ENCODE results near the gene TMEM247. TPM values are rescaled to one million over a fixed set of nuclear protein-coding genes. Genes with fewer than 3 reads are reported as not detected.

The TMEM247 gene
- total and polyA plus RNA-seq, 4 donors: not detected

- no peak overlapping the region for H3K4me3 ChIP-seq (ENCODE audit: low read depth in 1 of 3, low read length in 3 of 3)
- no peak overlapping the region for H3K27ac ChIP-seq (ENCODE audit: low read depth in 1 of 2, low read length in 2 of 2)
- WGBS: 91% methylated on average over 3 of the region's 3 CpGs
- no peak for DNase-seq (ENCODE audit: low spot score)
- no peaks in the 10 kb centered on the region for H3K27me3 ChIP-seq (ENCODE audit: control insufficient read depth in 4 of 4, insufficient read depth in 4 of 4, low read length in 3 of 4)
- TF ChIP-seq HNF4G (IDR thresholded peaks at IDR 0.05) (no peak), NR2F2 (IDR thresholded peaks at IDR 0.05) (no peak), SP1 (IDR thresholded peaks at IDR 0.05) (no peak)
- peaks cover 0 to 2% (median 0%) of the 10 kb centered on the region in 4 donors for H3K4me1 ChIP-seq (ENCODE audit: control insufficient read depth in 4 of 4, insufficient read depth in 4 of 4, low read length in 3 of 4)
- H3K9me3 ChIP-seq (ENCODE audit: control insufficient read depth in 4 of 4, low read length in 3 of 4): no peaks in the 10 kb centered on the region
- no peaks in the 10 kb centered on the region for H3K36me3 ChIP-seq (ENCODE audit: control insufficient read depth in 4 of 4, insufficient read depth in 3 of 4, low read depth in 1 of 4, low read length in 3 of 4)
- no peak overlapping the region for H3K9ac ChIP-seq (ENCODE audit: low read depth in 1 of 2, low read length in 2 of 2)
These were observed 46.3 kb downstream of the TMEM247 start for GRCh38 chr2:46525522-46526155.

- TF ChIP-seq REST (IDR thresholded peaks at IDR 0.05): no peak
- TF ChIP-seq FOXA1 (IDR thresholded peaks at IDR 0.05): no peak
- no peak for TF ChIP-seq RXRA (IDR thresholded peaks at IDR 0.05)
- no peak for TF ChIP-seq FOXA2 (IDR thresholded peaks at IDR 0.05)
- TF ChIP-seq, protein P1, sequence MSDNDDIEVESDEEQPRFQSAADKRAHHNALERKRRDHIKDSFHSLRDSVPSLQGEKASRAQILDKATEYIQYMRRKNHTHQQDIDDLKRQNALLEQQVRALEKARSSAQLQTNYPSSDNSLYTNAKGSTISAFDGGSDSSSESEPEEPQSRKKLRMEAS (IDR thresholded peaks at IDR 0.05): no peak
- no peak for TF ChIP-seq JUND (IDR thresholded peaks at IDR 0.05)
- TF ChIP-seq RAD21 (IDR thresholded peaks at IDR 0.05): no peak
- no peak for TF ChIP-seq ATF3 (IDR thresholded peaks at IDR 0.05)
- TF ChIP-seq YY1 (IDR thresholded peaks at IDR 0.05): no peak
- TF ChIP-seq EGR1 (IDR thresholded peaks at IDR 0.05; ENCODE audit: low read depth in 2 of 2): no peak
- no peak for TF ChIP-seq GABPA (IDR thresholded peaks at IDR 0.05 in 1 of 2, conservative IDR thresholded peaks at IDR 0.05 in 1 of 2)
- TF ChIP-seq TAF1 (conservative IDR thresholded peaks at IDR 0.05): no peak
- TF ChIP-seq, protein P2, sequence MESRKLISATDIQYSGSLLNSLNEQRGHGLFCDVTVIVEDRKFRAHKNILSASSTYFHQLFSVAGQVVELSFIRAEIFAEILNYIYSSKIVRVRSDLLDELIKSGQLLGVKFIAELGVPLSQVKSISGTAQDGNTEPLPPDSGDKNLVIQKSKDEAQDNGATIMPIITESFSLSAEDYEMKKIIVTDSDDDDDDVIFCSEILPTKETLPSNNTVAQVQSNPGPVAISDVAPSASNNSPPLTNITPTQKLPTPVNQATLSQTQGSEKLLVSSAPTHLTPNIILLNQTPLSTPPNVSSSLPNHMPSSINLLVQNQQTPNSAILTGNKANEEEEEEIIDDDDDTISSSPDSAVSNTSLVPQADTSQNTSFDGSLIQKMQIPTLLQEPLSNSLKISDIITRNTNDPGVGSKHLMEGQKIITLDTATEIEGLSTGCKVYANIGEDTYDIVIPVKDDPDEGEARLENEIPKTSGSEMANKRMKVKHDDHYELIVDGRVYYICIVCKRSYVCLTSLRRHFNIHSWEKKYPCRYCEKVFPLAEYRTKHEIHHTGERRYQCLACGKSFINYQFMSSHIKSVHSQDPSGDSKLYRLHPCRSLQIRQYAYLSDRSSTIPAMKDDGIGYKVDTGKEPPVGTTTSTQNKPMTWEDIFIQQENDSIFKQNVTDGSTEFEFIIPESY (IDR thresholded peaks at IDR 0.05): no peak
- no peak for TF ChIP-seq NR2F2 (IDR thresholded peaks at IDR 0.05)
- TF ChIP-seq CTCF (IDR thresholded peaks at IDR 0.05; ENCODE audit: low read depth, low read length, missing input control): no peak
- TF ChIP-seq SP1 (IDR thresholded peaks at IDR 0.05): no peak
- no peak for DNase-seq (ENCODE audit: low spot score)
- Histone ChIP-seq H3K9ac (ENCODE audit: low read depth in 1 of 2, low read length in 2 of 2) (no peak overlapping the region), H3K27ac (ENCODE audit: low read depth in 1 of 2, low read length in 2 of 2) (no peak overlapping the region), H3K4me3 (ENCODE audit: low read depth in 1 of 3, low read length in 3 of 3) (no peak overlapping the region), H3K9me3 (ENCODE audit: control insufficient read depth in 4 of 4, low read length in 3 of 4) (no peaks in the 10 kb centered on the region), H3K4me1 (ENCODE audit: control insufficient read depth in 4 of 4, insufficient read depth in 4 of 4, low read length in 3 of 4) (no peaks in the 10 kb centered on the region), H3K27me3 (ENCODE audit: control insufficient read depth in 4 of 4, insufficient read depth in 4 of 4, low read length in 3 of 4) (no peaks in the 10 kb centered on the region), H3K36me3 (ENCODE audit: control insufficient read depth in 4 of 4, insufficient read depth in 3 of 4, low read depth in 1 of 4, low read length in 3 of 4) (no peaks in the 10 kb centered on the region)
- WGBS: 86% methylated on average over 1 of the region's 1 CpG
These were observed 49.5 kb downstream of the TMEM247 start for GRCh38 chr2:46528880-46529279.
